ENCODE data around the gene THAP10.
"Not testable (repeated sequence)": the region's sequence is repeated elsewhere in the genome, so short reads cannot be mapped to it uniquely, and the experiment has no call there.

The THAP10 gene

DNA sequence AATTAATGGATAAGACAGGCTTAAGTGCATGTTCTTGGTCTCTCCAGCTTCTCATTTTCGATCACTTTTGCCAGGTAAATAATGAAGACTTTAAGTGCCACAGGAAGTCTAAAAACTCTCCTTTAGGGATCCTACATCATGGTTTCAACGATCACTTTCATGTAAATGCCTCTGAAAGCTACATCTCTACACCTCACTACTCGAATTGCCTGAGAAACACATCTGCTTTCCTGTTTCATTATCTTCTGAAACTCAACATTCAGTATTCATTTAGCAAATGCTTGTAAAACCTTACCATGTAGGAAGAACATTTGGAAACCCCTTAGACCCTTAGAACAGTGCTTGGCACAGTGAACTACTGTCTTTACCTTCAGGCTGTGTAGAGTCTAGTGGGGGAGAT is 16.2 kb downstream of the THAP10 start:
- DNase-seq, result no peak

GRCh38 chr15:70875001-70875782 is 17.0 kb downstream of the THAP10 start:
- DNase-seq, result no peak

DNA sequence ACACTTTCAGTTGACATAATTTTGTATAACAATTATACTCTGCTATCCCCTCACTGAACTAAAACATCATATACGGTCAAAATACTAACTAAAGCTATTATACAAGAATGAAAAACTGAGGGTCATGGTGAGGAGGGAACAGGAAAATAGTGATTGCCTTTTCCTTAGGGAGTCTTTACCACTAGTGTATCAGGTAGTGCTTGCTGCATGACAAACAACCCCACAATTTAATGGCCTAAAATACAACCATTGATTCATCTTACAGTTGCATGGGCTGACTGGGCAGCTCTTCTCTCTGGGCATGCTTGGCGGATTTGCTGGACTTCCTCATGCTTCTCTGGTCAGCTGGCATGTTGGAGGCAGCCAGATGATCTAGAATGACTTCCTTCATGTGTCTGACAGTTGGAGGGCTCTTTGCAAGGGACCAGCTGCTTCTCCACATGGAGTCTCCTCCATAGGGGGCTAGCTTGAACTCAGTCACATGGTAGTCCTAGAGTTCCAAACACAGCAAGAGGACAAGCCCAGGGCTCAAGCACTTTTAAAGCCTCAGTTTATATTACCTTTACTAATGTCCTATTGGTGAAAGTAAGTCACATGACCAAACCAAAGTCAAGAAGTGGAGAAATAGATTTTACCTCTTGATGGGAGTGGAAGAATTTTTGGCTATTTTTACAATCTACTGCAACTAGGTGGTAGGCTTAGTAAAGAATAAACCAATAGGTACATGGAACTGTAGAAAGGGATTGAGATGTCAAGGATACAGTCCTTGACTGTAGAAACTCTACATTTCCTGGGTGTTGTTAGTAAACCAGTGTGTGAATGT is 18.8 kb downstream of the THAP10 start:
- DNase-seq, result no peak

DNA sequence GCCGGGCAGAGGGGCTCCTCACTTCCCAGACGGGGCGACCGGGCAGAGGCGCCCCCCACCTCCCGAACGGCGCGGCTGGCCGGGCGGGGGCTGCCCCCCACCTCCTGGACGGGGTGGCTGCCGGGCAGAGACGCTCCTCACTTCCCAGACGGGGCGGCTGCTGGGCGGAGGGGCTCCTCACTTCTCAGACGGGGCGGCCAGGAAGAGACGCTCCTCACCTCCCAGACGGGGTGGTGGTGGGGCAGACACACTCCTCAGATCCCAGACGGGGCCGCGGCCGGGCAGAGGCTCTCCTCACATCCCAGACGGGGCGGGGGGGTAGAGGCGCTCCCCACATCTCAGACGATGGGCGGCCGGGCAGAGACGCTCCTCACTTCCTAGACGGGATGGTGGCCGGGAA is 20.7 kb downstream of the THAP10 start:
- not testable (repeated sequence) for DNase-seq

- no peak for DNase-seq
These were observed 22.2 kb downstream of the THAP10 start for GRCh38 chr15:70870051-70870450.

- DNase-seq, result no peak
These were observed 22.9 kb downstream of the THAP10 start for GRCh38 chr15:70869346-70869745.

GRCh38 chr15:70867911-70868467 is 24.2 kb downstream of the THAP10 start:
- no peak for DNase-seq

- DNase-seq, result no peak
These were observed 25.1 kb downstream of the THAP10 start for GRCh38 chr15:70866982-70867641.

DNA sequence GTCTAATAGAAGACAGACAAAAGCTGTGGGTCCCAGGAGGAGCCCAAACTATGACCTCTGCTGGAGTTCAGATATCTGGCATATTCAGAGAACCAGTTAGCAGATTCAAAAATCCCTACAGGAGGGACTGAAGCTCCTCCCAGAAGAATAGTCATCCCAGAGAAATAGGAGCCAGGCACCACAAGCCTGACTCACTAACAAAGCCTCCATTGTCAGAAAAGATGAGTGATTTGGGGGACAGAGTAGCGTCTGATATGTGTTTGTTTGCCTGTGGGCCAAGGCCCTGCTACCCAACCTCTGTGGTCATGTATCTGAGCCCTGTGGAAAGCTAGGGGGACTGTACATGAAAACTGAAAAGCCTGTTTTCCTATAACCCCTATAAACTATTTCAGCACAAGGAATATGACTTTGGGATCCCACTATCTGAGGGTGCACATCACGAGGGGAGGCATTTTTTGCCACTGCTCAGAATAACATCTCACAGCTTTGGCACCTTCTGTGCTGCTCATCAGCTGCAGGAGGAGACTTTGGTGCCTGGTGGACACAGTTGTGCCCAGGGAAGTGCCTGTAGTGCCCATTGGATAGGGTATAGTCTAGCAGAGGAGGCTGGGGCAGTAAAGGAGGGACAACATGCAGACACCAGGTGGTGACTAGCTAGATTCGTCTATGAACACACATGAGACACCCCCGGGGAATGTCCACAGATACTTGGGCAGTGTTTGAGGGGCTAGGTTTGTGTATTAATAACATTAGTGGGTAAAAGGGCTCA is 28.6 kb downstream of the THAP10 start:
- no peak for DNase-seq

DNA sequence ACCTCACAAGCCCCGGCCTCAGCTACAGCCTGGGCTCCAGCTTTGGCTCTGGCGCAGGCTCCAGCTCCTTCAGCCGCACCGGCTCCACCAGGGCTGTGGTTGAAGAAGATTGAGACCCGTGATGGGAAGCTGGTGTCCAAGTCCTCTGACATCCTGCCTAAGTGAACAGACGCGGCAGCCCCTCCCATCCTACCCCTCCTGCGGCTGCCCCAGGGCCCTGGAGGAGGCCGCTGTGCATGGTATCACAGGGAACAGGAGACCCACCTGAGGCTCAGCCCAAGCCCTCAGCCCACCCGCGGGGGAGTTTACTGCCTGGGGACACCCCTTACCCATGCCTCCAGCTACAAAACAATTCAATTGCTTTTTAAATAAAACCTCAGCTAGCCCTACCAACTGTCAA is 32.2 kb downstream of the THAP10 start:
- no peak for DNase-seq

GRCh38 chr15:70859322-70859908 is 32.8 kb downstream of the THAP10 start:
- no peak for DNase-seq

- not testable (repeated sequence) for DNase-seq
These were observed 33.5 kb downstream of the THAP10 start for GRCh38 chr15:70858614-70859321.

GRCh38 chr15:70857562-70858285 is 34.5 kb downstream of the THAP10 start:
- no peak for DNase-seq

DNA sequence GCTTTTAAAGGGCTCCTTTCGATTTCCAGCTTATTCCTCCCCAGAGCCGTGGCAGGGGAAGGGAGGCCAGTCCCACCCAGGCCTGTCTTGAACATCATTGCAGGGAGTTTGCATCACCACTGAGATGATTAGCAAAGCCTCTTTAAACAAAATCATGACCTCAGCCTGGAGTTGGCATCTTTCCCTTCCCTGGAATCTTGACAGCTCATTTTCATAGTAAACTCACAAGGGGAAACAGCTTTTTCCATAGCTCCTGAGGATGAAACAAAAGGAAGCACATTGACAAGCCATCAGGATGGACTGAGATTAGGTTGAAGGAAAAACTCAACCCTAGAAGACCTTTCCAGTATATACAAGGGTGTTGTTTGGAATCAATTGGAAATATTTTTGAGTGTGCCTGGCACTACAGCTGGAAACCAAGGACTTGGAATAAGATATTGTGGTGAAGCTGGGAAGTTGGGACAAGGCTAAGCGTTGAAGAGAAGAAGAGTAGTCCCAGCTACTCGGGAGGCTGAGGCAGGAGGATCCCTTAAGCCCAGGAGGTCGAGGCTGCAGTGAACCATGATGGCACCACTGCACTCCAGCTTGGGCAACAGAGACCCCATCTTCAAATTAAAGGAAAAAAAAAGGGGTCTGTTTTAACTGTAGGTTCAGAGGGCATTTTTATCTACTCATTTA is 35.2 kb downstream of the THAP10 start:
- no peak for DNase-seq

GRCh38 chr15:70856177-70856883 is 35.9 kb downstream of the THAP10 start:
- DNase-seq, result no peak

GRCh38 chr15:70855764-70856163 is 36.5 kb downstream of the THAP10 start:
- no peak for DNase-seq

GRCh38 chr15:70854666-70854976 is 37.6 kb downstream of the THAP10 start:
- DNase-seq, result no peak

- no peak for DNase-seq
These were observed 38.1 kb downstream of the THAP10 start, which contains the start of gene LARP6 for GRCh38 chr15:70853973-70854665. TSS of gene LARP6 (minus strand) at chr15:70854157. CDS start at chr15:70854088, 69 bp downstream.
